OCI-LY7 (cell line): Measurements from ENCODE around the gene TM4SF4. TPM values are rescaled to one million over a fixed set of nuclear protein-coding genes. Genes with fewer than 3 reads are reported as not detected.

Source experiments
- BruUV-seq: library from RNA; stranded (reverse); fragments of 400-500 nt; replicated peaks from 2 replicates; lab custom pipeline; 2021; lab: Mats Ljungman, UMichigan
- CTCF ChIA-PET: fragments of 300-600 bp; sonication (Branson Sonifier 250); formaldehyde crosslinking; loops from one replicate; lab custom pipeline; 2022; ENCODE audit warnings: antibody characterized with exemption; ENCODE audit not compliant: unreplicated experiment; lab: Charles Lee
- POLR2A ChIA-PET: fragments of 300-600 bp; sonication (Branson Sonifier 250); formaldehyde crosslinking; loops from one replicate; lab custom pipeline; 2022; ENCODE audit warnings: antibody characterized with exemption; lab: Charles Lee
- DNase-seq: peaks from one replicate; pipeline ENCODE4 v3.0.0-alpha.2; 2015; ENCODE audit warnings: low spot score
- H2AFZ ChIP-seq: fragments of 200-600 bp; sonication (generic), shearing (Covaris generic); 2 replicates; pipeline ENCODE4 v1.6.1; 2014; ENCODE audit warnings: mild to moderate bottlenecking, antibody characterized with exemption, low read length, moderate library complexity
- H3K27ac ChIP-seq: fragments of 200-600 bp; sonication (generic); 2 replicates; pipeline ENCODE4 v1.5.1; 2014; ENCODE audit warnings: mixed run types, low read depth, mild to moderate bottlenecking, moderate library complexity, low read length, inconsistent platforms; ENCODE audit not compliant: poor library complexity, severe bottlenecking
- H3K36me3 ChIP-seq: fragments of 200-600 bp; sonication (generic); 2 replicates; pipeline ENCODE4 v1.6.1; 2014; ENCODE audit warnings: mild to moderate bottlenecking, antibody characterized with exemption, low read length, moderate library complexity, mixed read lengths; ENCODE audit not compliant: insufficient read depth
- H3K4me1 ChIP-seq: fragments of 200-600 bp; sonication (generic); 2 replicates; pipeline ENCODE4 v1.5.1; 2014; ENCODE audit warnings: mild to moderate bottlenecking, low read length; ENCODE audit not compliant: insufficient read depth, poor library complexity, severe bottlenecking
- H3K4me2 ChIP-seq: fragments of 200-600 bp; sonication (generic); 2 replicates; pipeline ENCODE4 v1.6.1; 2014; ENCODE audit warnings: mild to moderate bottlenecking, low read length
- H3K4me3 ChIP-seq: fragments of 200-600 bp; sonication (generic); 2 replicates; pipeline ENCODE4 v1.5.1; 2014; ENCODE audit warnings: mild to moderate bottlenecking, low read depth, low read length; ENCODE audit not compliant: poor library complexity, severe bottlenecking
- H3K79me2 ChIP-seq: fragments of 200-600 bp; sonication (generic); 2 replicates; pipeline ENCODE4 v1.6.1; 2016; ENCODE audit warnings: low read depth, mild to moderate bottlenecking, low read length, moderate library complexity, mixed read lengths; ENCODE audit not compliant: insufficient read depth
- H3K9me2 ChIP-seq: fragments of 200-600 bp; sonication (generic); 2 replicates; pipeline ENCODE4 v1.6.1; 2016; ENCODE audit warnings: mild to moderate bottlenecking, low read length, mixed read lengths; ENCODE audit not compliant: insufficient read depth
- H3K9me3 ChIP-seq: fragments of 200-600 bp; sonication (generic); 2 replicates; pipeline ENCODE4 v1.6.1; 2014; ENCODE audit warnings: mild to moderate bottlenecking, mixed run types, low read length, mixed read lengths
- H4K20me1 ChIP-seq: fragments of 200-600 bp; sonication (generic); 2 replicates; pipeline ENCODE4 v1.6.1; 2014; ENCODE audit warnings: mild to moderate bottlenecking, antibody characterized with exemption, low read length, moderate library complexity, mixed read lengths; ENCODE audit not compliant: insufficient read depth
- CTCF ChIP-seq: fragments of 200-600 bp; sonication (generic); conservative IDR thresholded peaks from 2 replicates; pipeline ENCODE4 v1.5.1; 2014; ENCODE audit warnings: mild to moderate bottlenecking, antibody characterized with exemption, low read length, moderate library complexity, mixed read lengths
- EZH2phosphoT487 ChIP-seq: fragments of 200-600 bp; sonication (generic); IDR thresholded peaks from 2 replicates; pipeline ENCODE4 v1.6.1; 2018; ENCODE audit warnings: low read depth, borderline replicate concordance, mild to moderate bottlenecking, mixed run types, antibody characterized with exemption, low read length, moderate library complexity, mixed read lengths
- intact Hi-C: fragments of 100-400 bp; cut with micrococcal nuclease; formaldehyde crosslinking; loops from one replicate; pipeline ENCODE4 v1.10.0; 2022; ENCODE audit not compliant: unreplicated experiment
- total RNA-seq, 2 experiments: library from RNA; depleted of rRNA in 1 of 2; stranded (reverse); fragments of >200 nt in 1 of 2; shearing (Covaris generic) in 1 of 2; gene quantifications; 2 replicates each; pipeline ENCODE4 v1.2.3, GENCODE V29; 2014 to 2022

The TM4SF4 gene
- total RNA-seq, 2 experiments from 2014 or later = not detected

- H3K36me3 ChIP-seq = no peaks in the 10 kb centered on the region
- H3K9me2 ChIP-seq = no peaks in the 10 kb centered on the region
- CTCF ChIA-PET = no interaction called here
- POLR2A ChIA-PET = interaction anchor here (0.6 kb wide), 1 partner anchor 122 kb away, joined by 3 read pairs; no protein-coding TSS in a partner anchor
- H3K4me2 ChIP-seq = no peak overlapping the region
- BruUV-seq = no TSS peak
- H3K4me1 ChIP-seq = no peaks in the 10 kb centered on the region
- H3K79me2 ChIP-seq = no peaks in the 10 kb centered on the region
- H3K9me3 ChIP-seq = no peaks in the 10 kb centered on the region
- no peak overlapping the region for H3K4me3 ChIP-seq
- no peak overlapping the region for H2AFZ ChIP-seq
- TF ChIP-seq EZH2phosphoT487 (no peak), CTCF (peak; percentile 78)
- no peak overlapping the region for H3K27ac ChIP-seq
- intact Hi-C loops = loop anchor here (10.0 kb wide), 2 partner anchors 363 to 533 kb away; partner anchors contain the start of gene HPS3
- DNase-seq = peak; percentile 54
- no peaks in the 10 kb centered on the region for H4K20me1 ChIP-seq
These were observed 13.2 kb downstream of the TM4SF4 start for GRCh38 chr3:149487598-149488197.

- TF ChIP-seq CTCF (peak; percentile 72), EZH2phosphoT487 (no peak)
- DNase-seq = peak; percentile 10
- no peaks in the 10 kb centered on the region for H3K4me1 ChIP-seq
- H3K4me2 ChIP-seq = no peak overlapping the region
- no peak overlapping the region for H2AFZ ChIP-seq
- no TSS peak for BruUV-seq
- ChIA-PET CTCF (interaction anchor here (0.6 kb wide), 1 partner anchor 410 kb away, joined by 3 read pairs; no protein-coding TSS in a partner anchor), POLR2A (interaction anchor here (0.9 kb wide), 1 partner anchor 165 kb away, joined by 3 read pairs; no protein-coding TSS in a partner anchor)
- no peaks in the 10 kb centered on the region for H3K79me2 ChIP-seq
- H3K9me3 ChIP-seq = no peaks in the 10 kb centered on the region
- no peak overlapping the region for H3K27ac ChIP-seq
- intact Hi-C loops = loop anchor here (10.0 kb wide), 2 partner anchors 364 to 534 kb away; partner anchors contain the start of gene HPS3
- no peak overlapping the region for H3K4me3 ChIP-seq
- no peaks in the 10 kb centered on the region for H3K36me3 ChIP-seq
- no peaks in the 10 kb centered on the region for H3K9me2 ChIP-seq
- no peaks in the 10 kb centered on the region for H4K20me1 ChIP-seq
These were observed 14.7 kb downstream of the TM4SF4 start for GRCh38 chr3:149489060-149489690.
